Spleen (tissue), 7 donors: Measurements from ENCODE around the gene GLYATL1.

Source experiments
- CTCF ChIP-seq, 11 experiments: fragments of 200-600 bp in 7 of 11; fragments of 450-650 bp in 4 of 11; sonication (generic) in 4 of 11; IDR thresholded peaks in 8 of 11; conservative IDR thresholded peaks in 3 of 11; 1 replicate in 7 of 11; 2 replicates in 4 of 11; pipeline versions ENCODE4 v1.4.0 to v1.8.0; 2016 to 2021; ENCODE audit warnings: antibody characterized with exemption in 11 of 11, inconsistent platforms in 4 of 11, mild to moderate bottlenecking in 1 of 11
- POLR2A ChIP-seq, 3 donors: fragments of 450-650 bp; IDR thresholded peaks; one replicate each; pipeline ENCODE4 v1.5.1; 2017; ENCODE audit warnings: antibody characterized with exemption in 3 of 3, mild to moderate bottlenecking in 1 of 3
- POLR2AphosphoS5 ChIP-seq, 3 donors: sonication (generic); formaldehyde crosslinking; IDR thresholded peaks; one replicate each; pipeline ENCODE4 v1.5.1; 2017; ENCODE audit warnings: antibody characterized with exemption in 3 of 3
- donor health status: DM: no; HTN: no; CAD: no; lungs with moderate emphysema.
- donor health status: DM: no; HTN: no; CAD: no.
- donor health status: DM: no; HTN: no; CAD: no.

GRCh38 chr11:58922479-58922878 is 16.8 kb upstream of the GLYATL1 start:
- TF ChIP-seq POLR2A (IDR thresholded peaks at IDR 0.05), result no peak
- no peak for TF ChIP-seq CTCF (IDR thresholded peaks at IDR 0.05 in 8 of 11, conservative IDR thresholded peaks at IDR 0.05 in 3 of 11)
- no peak for TF ChIP-seq POLR2AphosphoS5 (IDR thresholded peaks at IDR 0.05)
